ENCODE results near the gene RIMBP2.

Gene RIMBP2

DNA sequence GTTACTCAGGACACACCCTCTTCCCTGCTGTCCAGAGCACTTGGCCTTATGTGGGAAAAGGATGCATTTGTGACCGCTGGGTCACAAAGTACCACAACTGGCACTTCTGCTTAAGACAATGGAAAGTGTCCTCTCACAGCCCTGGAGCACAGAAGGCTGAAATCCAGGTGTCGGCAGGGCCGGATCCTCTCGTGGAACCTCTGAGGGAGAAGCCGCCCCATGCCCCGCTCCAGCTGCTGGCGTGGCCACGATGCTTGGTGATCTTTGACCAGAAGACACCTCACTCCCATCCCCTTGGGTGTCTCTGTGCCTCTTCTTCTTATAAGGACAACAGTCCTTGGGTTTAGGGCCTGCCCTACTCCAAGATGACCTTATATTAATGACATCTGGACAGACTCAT lies 221.4 kb downstream of the RIMBP2 start:
- no peak overlapping the region for H3K4me3 ChIP-seq (ENCODE audit: control insufficient read depth, low read depth, low read length)
- no peak for DNase-seq (ENCODE audit: low read depth)
- TF ChIP-seq, protein P1, sequence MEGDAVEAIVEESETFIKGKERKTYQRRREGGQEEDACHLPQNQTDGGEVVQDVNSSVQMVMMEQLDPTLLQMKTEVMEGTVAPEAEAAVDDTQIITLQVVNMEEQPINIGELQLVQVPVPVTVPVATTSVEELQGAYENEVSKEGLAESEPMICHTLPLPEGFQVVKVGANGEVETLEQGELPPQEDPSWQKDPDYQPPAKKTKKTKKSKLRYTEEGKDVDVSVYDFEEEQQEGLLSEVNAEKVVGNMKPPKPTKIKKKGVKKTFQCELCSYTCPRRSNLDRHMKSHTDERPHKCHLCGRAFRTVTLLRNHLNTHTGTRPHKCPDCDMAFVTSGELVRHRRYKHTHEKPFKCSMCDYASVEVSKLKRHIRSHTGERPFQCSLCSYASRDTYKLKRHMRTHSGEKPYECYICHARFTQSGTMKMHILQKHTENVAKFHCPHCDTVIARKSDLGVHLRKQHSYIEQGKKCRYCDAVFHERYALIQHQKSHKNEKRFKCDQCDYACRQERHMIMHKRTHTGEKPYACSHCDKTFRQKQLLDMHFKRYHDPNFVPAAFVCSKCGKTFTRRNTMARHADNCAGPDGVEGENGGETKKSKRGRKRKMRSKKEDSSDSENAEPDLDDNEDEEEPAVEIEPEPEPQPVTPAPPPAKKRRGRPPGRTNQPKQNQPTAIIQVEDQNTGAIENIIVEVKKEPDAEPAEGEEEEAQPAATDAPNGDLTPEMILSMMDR (conservative IDR thresholded peaks at IDR 0.05; ENCODE audit: control insufficient read depth, insufficient read depth, low read depth, low read length): no peak

DNA sequence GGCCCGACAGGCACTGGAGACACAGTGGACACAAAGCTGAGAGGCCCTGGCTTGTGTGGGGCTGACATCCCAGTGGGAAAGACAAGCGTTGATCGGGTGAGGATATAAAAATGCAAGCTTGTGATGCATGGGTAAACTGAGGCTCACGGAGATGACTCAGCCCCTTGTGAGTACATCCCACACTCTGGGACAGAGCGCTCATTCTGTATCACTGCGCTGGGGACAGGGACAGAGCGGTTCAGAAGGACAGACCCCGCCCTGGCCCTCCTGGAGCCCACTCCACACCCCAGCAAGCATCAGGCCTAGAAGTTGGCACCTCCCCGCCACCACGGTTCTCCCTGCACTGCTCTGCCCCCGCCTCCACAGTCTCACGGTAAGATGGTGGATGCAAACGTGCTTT lies 222.1 kb downstream of the RIMBP2 start:
- TF ChIP-seq, protein P1 (conservative IDR thresholded peaks at IDR 0.05; ENCODE audit: control insufficient read depth, insufficient read depth, low read depth, low read length): no peak
- no peak overlapping the region for H3K4me3 ChIP-seq (ENCODE audit: control insufficient read depth, low read depth, low read length)
- no peak for DNase-seq (ENCODE audit: low read depth)

DNA sequence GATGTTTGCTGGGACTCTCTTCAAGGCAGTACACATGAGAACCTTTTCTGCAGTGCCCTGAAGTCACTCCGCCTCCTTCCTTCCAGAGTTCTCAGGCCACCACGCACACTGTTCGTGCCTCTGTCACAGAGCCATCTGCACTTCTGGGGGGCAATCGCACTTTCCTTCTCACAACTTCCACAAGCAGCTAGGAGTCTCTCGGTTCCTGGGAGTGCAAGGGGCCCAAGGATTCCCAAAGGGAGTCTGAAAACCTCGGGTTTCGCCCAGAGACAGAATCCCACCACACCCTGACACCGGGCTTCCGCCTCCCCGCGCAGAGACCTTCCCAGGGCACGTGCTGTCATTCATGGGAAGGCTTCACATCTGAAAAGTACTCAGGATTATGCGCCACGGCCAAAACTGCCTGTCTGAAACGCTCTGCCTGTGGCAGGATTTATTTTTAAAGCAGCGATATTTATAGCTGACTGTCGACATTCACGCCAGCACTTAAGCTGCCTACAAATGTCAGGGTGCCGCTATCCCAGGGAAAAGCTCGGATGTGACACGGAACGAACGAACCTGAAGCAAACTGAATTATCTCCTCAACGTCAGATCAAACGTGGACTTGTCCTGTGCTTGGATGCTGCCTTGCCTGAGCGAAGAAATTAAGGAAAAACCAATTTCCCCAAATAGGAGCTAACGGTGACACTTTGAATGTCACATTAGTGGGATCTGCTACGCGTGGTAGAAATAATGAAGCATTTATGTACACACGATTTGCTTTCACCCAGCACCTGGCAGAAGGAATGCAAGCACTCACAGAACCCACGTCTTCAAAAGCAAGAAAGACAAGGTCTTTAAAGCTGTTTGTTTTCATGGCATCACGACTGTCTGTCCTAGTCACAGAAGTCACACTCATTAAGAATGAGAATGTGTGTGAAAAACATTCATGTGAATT lies 224.4 kb downstream of the RIMBP2 start:
- TF ChIP-seq, protein P1 (conservative IDR thresholded peaks at IDR 0.05; ENCODE audit: control insufficient read depth, insufficient read depth, low read depth, low read length): no peak
- DNase-seq (ENCODE audit: low read depth): no peak
- H3K4me3 ChIP-seq (ENCODE audit: control insufficient read depth, low read depth, low read length): no peak overlapping the region

DNA sequence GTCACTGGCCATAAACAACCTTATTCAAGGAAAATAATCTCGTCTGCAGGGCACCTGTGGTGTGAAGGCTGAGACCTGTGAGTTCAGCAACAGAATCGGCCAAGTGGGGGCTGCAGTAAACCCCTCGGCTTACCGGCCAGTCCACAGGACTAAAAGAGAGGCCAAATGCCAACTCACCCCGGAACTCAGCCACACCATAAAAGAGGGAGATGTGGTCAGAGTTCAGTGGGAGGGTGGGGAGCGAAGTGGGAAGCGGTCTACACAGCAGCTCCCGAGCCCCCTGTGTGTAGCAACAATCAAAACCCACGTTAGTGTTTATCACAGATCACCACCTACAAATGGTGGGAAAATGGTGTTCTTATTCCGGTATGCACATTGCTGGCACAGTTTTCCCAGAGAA lies 225.4 kb downstream of the RIMBP2 start:
- DNase-seq (ENCODE audit: low read depth): no peak
- TF ChIP-seq, protein P1 (conservative IDR thresholded peaks at IDR 0.05; ENCODE audit: control insufficient read depth, insufficient read depth, low read depth, low read length): no peak
- H3K4me3 ChIP-seq (ENCODE audit: control insufficient read depth, low read depth, low read length): no peak overlapping the region

DNA sequence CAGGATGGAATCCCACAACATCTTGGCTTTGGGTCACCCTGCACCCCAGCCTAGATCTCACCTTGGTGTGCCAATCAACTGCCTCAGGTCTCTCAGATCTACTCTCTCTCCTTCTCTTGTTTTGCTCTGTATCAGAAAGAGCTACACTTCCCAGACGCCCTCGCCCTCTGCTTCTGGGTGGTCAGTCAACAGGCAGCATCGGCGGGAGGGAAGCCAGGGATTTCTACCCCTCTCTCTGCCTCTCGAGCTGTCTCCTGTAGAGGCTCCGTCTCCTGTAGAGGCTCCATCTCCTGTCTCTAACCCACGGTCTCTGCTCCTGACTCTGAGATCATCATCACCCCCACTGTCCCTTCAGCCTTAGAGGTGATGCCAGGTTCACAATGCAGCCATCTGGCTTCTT lies 226.8 kb downstream of the RIMBP2 start:
- H3K4me3 ChIP-seq (ENCODE audit: control insufficient read depth, low read depth, low read length): no peak overlapping the region
- TF ChIP-seq, protein P1 (conservative IDR thresholded peaks at IDR 0.05; ENCODE audit: control insufficient read depth, insufficient read depth, low read depth, low read length): no peak

DNA sequence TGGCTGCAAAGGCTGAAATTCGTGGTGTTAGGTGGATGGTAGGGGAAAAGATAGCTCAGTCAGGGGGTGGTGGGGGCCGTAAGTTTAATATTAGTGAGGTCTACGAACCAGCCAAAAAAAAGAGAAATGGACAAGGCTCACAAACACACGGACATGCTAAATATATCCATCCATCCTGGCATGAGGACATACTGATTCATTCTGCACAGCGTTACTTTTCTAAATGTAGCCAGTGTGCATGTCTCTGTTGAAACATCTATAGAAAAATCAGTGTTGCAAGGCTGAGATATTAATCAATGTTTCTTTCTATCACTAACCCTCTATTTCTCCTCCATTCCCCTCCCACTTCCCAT lies 227.8 kb downstream of the RIMBP2 start:
- DNase-seq (ENCODE audit: low read depth): no peak
- TF ChIP-seq, protein P1 (conservative IDR thresholded peaks at IDR 0.05; ENCODE audit: control insufficient read depth, insufficient read depth, low read depth, low read length): no peak

More for the DNA sequence above, 226.8 kb downstream of the RIMBP2 start:
- no peak for DNase-seq (ENCODE audit: low read depth)

More for the DNA sequence above, 227.8 kb downstream of the RIMBP2 start:
- H3K4me3 ChIP-seq (ENCODE audit: control insufficient read depth, low read depth, low read length): no peak overlapping the region

Data from fibroblast of mammary gland (primary cell).